ENCODE results near the gene PLCG2.
"Not testable (repeated sequence)": the region's sequence is repeated elsewhere in the genome, so short reads cannot be mapped to it uniquely, and the experiment has no call there.

Gene PLCG2

GRCh38 chr16:81790277-81790676 is 11.2 kb downstream of the PLCG2 start:
- DNase-seq (ENCODE audit: low read depth) = no peak

- no peak for DNase-seq (ENCODE audit: low read depth)
Observed at GRCh38 chr16:81790830-81791435, 11.8 kb downstream of the PLCG2 start.

DNA sequence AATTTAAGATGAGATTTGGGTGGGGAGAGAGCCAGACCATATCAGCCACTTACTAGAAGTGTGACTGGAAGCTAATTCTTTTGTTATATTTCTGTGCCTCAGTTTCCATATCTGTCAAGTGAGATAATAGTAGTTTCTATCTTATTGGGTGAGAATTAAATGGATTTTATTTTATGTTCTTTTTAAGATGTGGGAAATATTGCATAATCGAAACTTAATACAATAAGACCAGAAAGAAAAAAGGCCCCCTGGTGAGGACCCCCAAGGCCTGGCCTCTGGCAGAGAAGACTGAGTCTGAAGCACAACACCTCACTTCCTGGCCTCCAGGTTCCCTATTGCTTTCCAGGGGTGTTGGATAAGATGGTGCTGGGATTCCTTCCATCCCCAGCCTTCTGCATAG is 13.7 kb downstream of the PLCG2 start:
- no peak for DNase-seq (ENCODE audit: low read depth)

- DNase-seq (ENCODE audit: low read depth) = no peak
Observed at GRCh38 chr16:81795193-81795592, 16.1 kb downstream of the PLCG2 start.

GRCh38 chr16:81796035-81796434 is 16.9 kb downstream of the PLCG2 start:
- no peak for DNase-seq (ENCODE audit: low read depth)

- no peak for DNase-seq (ENCODE audit: low read depth)
Observed at GRCh38 chr16:81796583-81797346, 17.7 kb downstream of the PLCG2 start.

DNA sequence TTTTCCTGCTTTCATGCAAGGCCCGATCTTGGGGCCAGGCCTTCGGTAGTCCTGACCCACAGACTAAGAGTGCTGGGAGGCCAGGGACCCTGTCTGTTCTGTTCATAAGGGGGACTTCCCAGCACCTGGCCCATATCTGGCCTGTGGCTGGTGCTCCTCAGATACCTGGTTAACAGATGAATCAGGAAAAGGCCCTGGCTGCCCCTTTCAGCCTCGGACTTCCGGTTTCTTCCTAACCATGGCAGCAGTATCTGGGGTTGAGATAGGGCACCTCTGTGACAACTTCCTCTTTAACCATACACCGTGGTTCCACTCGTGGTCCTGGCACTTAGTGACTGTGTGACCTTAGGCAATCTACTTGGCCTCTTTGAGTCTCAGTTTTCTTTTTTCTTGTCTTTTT is 18.4 kb downstream of the PLCG2 start:
- DNase-seq (ENCODE audit: low read depth) = no peak

DNA sequence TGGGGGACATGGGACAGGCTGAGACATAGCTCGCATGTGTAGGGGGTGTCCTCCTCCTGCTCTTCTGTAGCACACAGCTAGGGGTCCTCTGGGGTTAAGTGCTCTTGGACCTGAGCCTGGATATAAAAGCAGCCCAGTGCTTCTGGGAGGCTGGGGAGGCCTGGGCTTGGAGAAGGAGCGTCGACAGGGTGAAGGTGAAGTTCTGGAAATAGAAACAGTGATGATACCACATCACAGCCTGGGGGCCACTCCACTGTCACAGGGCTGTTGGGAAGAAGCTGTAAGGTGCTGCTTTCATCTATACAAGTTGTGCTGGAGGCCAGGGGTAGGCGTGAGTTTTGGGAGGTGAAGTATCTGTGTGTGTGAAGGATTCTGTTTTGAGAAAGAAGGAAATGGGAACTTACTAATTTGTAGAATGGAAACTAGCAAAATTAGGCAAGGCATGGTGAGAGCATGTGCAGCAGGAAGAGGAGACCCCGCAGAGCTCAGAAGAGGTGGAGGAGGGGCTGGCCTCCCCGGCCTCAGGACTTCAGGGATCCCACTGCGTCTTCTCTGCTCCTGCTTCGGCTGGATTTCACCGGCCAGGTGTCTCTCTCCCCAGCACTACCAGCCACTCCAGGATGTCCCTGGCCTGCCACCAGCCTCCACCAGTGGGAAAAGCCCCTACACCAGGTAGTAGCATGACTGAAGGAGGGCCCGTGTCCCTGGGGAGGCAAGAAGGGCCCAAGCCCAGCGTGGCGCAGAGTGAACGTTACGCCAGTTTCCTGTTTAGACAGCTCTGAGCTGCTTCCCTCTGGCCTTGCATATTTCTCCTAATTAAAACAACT is 19.4 kb downstream of the PLCG2 start:
- no peak for DNase-seq (ENCODE audit: low read depth)

DNA sequence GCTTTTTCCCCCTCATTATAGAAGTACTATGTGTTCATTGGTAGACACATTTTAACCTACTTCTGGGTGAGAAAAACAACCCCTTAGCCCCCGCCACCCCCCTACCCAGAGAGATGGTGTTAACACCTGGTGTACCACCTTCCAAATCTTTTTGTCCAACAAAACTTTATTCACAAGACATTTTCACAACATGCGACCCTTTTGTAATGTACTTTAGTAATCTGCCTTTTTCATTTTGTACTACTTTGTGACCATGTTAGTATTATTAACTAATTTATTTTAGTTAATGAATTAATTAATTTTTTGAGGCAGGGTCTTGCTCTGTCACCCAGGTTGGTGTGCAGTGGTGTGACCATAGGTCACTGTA is 20.0 kb downstream of the PLCG2 start:
- DNase-seq (ENCODE audit: low read depth) = no peak

GRCh38 chr16:81801724-81802123 is 22.6 kb downstream of the PLCG2 start:
- DNase-seq (ENCODE audit: low read depth) = not testable (repeated sequence)

DNA sequence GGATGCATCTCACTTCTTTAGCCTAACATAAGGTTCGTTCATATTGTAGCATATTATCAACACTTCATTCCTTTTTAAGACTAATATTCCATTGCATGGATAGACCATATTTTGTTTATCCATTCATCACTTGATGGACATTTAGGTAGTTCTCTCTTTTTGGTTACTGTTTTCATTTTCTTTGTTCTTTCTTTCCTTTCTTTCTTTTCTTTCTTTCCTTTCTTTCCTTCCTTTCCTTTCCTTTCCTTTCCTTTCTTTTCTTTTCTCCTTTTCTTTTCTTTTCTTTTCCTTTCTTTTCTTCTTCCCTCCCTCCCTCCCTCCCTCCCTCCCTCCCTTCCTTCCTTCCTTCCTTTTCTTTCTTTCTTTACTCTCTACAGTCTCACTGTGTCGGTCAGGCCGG is 24.2 kb downstream of the PLCG2 start:
- no peak for DNase-seq (ENCODE audit: low read depth)

DNA sequence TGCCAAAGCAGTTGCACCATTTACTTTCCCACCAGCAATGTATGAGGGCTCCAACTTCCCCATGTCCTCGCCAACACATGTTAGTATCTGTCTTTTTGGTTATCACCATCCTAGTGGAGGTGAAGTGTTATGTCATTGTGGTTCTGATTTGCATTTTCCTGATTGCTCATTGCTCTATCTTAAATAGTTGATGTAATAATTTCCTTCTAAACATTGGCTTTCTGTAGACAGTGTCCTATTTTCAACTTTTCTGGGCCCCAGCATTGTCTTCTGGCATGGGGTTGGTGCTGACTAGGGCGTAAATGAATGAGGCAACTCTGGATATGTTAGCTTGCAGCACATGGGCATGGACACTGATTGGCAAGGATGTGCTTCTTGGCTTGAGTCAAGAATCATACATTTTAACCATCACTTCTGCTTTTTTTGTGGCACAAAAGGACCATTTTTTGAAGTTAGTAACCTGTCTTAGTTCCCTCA is 25.1 kb downstream of the PLCG2 start:
- DNase-seq (ENCODE audit: low read depth) = no peak

GRCh38 chr16:81806696-81807095 is 27.6 kb downstream of the PLCG2 start:
- no peak for DNase-seq (ENCODE audit: low read depth)

GRCh38 chr16:81807767-81808358 is 28.8 kb downstream of the PLCG2 start:
- no peak for DNase-seq (ENCODE audit: low read depth)

DNA sequence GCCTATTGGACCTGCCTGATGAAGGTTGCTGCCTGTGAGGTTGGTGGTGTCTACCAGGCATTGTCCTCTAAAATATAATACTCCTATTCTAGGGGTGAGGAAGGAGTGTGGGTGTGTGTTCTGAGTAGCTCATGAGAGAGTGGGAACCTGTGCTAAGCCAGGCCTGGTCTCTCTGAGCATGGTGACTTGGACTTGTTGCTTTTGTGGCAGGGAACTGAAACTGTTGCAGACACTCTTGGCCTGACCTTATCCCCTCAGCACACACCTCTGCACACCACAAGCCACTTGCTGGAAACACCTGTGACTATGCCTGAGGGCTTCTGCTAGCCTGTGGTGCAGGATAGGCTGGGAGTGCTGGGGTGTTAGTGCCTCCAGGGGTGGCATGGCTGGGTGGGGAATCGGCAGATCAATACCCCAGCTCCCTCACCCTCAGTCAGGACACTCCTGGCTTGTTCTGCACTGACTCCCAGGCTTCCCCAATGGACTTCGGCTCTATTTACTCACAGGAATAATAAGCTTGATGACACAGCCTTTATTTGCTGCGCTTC is 29.9 kb downstream of the PLCG2 start:
- no peak for DNase-seq (ENCODE audit: low read depth)

DNA sequence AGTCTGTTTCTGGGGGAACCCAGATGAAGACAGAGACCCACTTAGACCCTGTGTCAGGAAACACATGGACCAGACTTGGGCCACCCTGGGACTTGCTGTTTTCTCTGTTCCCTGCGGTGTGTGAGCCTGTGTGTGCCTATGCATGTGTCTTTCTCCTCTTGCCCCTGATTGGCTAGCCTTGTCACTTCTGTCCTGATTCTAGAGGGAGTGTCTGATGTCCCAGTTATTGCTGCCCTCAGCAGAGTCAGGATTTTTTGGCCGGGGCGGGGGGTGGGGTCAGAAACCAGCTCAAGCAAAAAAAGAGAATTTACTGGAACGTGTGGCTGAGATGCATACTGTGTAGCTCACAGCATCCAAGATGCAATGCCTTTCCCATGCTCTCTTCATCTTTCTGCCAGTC is 30.5 kb downstream of the PLCG2 start:
- DNase-seq (ENCODE audit: low read depth) = no peak

DNA sequence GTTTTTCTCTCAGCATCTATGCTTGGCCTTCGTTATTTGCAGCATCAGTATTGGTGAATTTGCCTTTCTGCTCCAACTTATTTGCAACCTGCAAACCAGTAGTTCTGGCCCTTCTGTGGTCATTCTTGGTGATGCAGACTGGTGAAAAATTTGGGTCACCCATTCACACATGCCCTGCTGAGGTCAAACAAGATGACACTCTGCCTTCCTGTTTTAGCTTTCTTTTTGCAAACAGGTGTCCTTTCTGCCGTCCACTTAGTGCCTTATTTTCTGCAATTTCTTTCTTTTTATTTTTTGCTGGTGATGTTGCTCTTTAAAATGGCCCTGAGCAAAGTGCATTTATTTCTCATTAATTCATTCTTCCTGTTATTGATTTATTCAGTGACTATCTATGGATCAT is 31.3 kb downstream of the PLCG2 start:
- no peak for DNase-seq (ENCODE audit: low read depth)

- DNase-seq (ENCODE audit: low read depth) = no peak
Observed at GRCh38 chr16:81810894-81811538, 31.9 kb downstream of the PLCG2 start.

- no peak for DNase-seq (ENCODE audit: low read depth)
Observed at GRCh38 chr16:81813648-81814047, 34.6 kb downstream of the PLCG2 start.

- no peak for DNase-seq (ENCODE audit: low read depth)
Observed at GRCh38 chr16:81814751-81815428, 35.8 kb downstream of the PLCG2 start.

GRCh38 chr16:81815429-81815766 is 36.3 kb downstream of the PLCG2 start:
- DNase-seq (ENCODE audit: low read depth) = no peak

Data from T follicular helper cell (primary cell).